Trophoblast cell (in vitro differentiated cells and primary cell): ENCODE results near the gene ENO1.

Experiments used
- DNase-seq, 2 donors: peaks; one replicate each; pipeline ENCODE4 v3.0.0-alpha.2; 2016
- H2AFZ ChIP-seq: 2 replicates; pipeline ENCODE4 v1.6.1; 2013; ENCODE audit warnings: low read length, moderate library complexity, mild to moderate bottlenecking; ENCODE audit not compliant: insufficient read depth, poor library complexity
- H2AK5ac ChIP-seq: 2 replicates; pipeline ENCODE4 v1.6.1; 2013; ENCODE audit warnings: mild to moderate bottlenecking, low read length
- H2BK120ac ChIP-seq: 2 replicates; pipeline ENCODE4 v1.6.1; 2013; ENCODE audit warnings: low read length, mild to moderate bottlenecking, moderate library complexity; ENCODE audit not compliant: insufficient read depth, poor library complexity
- H2BK12ac ChIP-seq: 2 replicates; pipeline ENCODE4 v1.6.1; 2013; ENCODE audit warnings: mild to moderate bottlenecking, low read length, moderate library complexity
- H2BK5ac ChIP-seq: 2 replicates; pipeline ENCODE4 v1.6.1; 2013; ENCODE audit warnings: low read length, low read depth, moderate library complexity, mild to moderate bottlenecking; ENCODE audit not compliant: poor library complexity
- H3K14ac ChIP-seq: 2 replicates; pipeline ENCODE4 v1.6.1; 2013; ENCODE audit warnings: mild to moderate bottlenecking, low read length
- H3K18ac ChIP-seq: 2 replicates; pipeline ENCODE4 v1.6.1; 2013; ENCODE audit warnings: mild to moderate bottlenecking, low read length
- H3K23ac ChIP-seq: 2 replicates; pipeline ENCODE4 v1.6.1; 2013; ENCODE audit warnings: low read length
- H3K27ac ChIP-seq: 2 replicates; pipeline ENCODE4 v1.5.1; 2013; ENCODE audit warnings: low read depth, mild to moderate bottlenecking, inconsistent platforms, low read length, moderate library complexity
- H3K27me3 ChIP-seq: 2 replicates; pipeline ENCODE4 v1.6.1; 2013; ENCODE audit warnings: inconsistent platforms, mild to moderate bottlenecking, low read length, moderate library complexity; ENCODE audit not compliant: insufficient read depth
- H3K36me3 ChIP-seq, 2 experiments: 1 replicate in 1 of 2; 2 replicates in 1 of 2; pipeline ENCODE4 v1.6.1; 2013; ENCODE audit warnings: low read length in 2 of 2, mild to moderate bottlenecking in 2 of 2, moderate library complexity in 1 of 2; ENCODE audit not compliant: insufficient read depth in 2 of 2, control insufficient read depth in 1 of 2
- H3K4ac ChIP-seq: 2 replicates; pipeline ENCODE4 v1.6.1; 2013; ENCODE audit warnings: low read depth, mild to moderate bottlenecking, low read length, moderate library complexity
- H3K4me1 ChIP-seq, 2 experiments: 1 replicate in 1 of 2; 2 replicates in 1 of 2; pipeline ENCODE4 v1.6.1; 2013; ENCODE audit warnings: low read length in 2 of 2, mild to moderate bottlenecking in 2 of 2, moderate library complexity in 1 of 2; ENCODE audit not compliant: insufficient read depth in 2 of 2, control insufficient read depth in 1 of 2
- H3K4me2 ChIP-seq: 2 replicates; pipeline ENCODE4 v1.6.1; 2013; ENCODE audit warnings: inconsistent platforms, mild to moderate bottlenecking, low read length, moderate library complexity
- H3K4me3 ChIP-seq: 2 replicates; pipeline ENCODE4 v1.5.1; 2013; ENCODE audit warnings: mild to moderate bottlenecking, low read depth, low read length, inconsistent platforms
- H3K79me1 ChIP-seq: one replicate; pipeline ENCODE4 v1.6.1; 2013; ENCODE audit warnings: low read length
- H3K79me2 ChIP-seq: 2 replicates; pipeline ENCODE4 v1.6.1; 2013; ENCODE audit warnings: low read length, mild to moderate bottlenecking; ENCODE audit not compliant: control insufficient read depth, insufficient read depth, poor library complexity
- H3K9ac ChIP-seq: 2 replicates; pipeline ENCODE4 v1.6.1; 2013; ENCODE audit warnings: mild to moderate bottlenecking, low read length
- H3K9me3 ChIP-seq: 2 replicates; pipeline ENCODE4 v1.6.1; 2013; ENCODE audit warnings: low read depth, mild to moderate bottlenecking, control low read depth, inconsistent platforms, low read length; ENCODE audit not compliant: insufficient read depth
- H4K12ac ChIP-seq: 2 replicates; pipeline ENCODE4 v1.6.1; 2013; ENCODE audit warnings: low read depth, mild to moderate bottlenecking, low read length, moderate library complexity
- H4K8ac ChIP-seq: 2 replicates; pipeline ENCODE4 v1.6.1; 2013; ENCODE audit warnings: low read depth, mild to moderate bottlenecking, low read length, moderate library complexity
- H4K91ac ChIP-seq: one replicate; pipeline ENCODE4 v1.6.1; 2013; ENCODE audit warnings: low read depth, mild to moderate bottlenecking, low read length, moderate library complexity
- WGBS: extraction: QIAGEN DNeasy Blood & Tissue Kit; methylation state at CpG from one replicate; pipeline ENCODE4 v1.1.7; 2013; ENCODE audit warnings: missing lambda C conversion rate; ENCODE audit not compliant: insufficient read length, insufficient coverage; ENCODE audit errors: extremely low coverage; 5-methylcytosine and 5-hydroxymethylcytosine counted together

ENO1 gene

DNA sequence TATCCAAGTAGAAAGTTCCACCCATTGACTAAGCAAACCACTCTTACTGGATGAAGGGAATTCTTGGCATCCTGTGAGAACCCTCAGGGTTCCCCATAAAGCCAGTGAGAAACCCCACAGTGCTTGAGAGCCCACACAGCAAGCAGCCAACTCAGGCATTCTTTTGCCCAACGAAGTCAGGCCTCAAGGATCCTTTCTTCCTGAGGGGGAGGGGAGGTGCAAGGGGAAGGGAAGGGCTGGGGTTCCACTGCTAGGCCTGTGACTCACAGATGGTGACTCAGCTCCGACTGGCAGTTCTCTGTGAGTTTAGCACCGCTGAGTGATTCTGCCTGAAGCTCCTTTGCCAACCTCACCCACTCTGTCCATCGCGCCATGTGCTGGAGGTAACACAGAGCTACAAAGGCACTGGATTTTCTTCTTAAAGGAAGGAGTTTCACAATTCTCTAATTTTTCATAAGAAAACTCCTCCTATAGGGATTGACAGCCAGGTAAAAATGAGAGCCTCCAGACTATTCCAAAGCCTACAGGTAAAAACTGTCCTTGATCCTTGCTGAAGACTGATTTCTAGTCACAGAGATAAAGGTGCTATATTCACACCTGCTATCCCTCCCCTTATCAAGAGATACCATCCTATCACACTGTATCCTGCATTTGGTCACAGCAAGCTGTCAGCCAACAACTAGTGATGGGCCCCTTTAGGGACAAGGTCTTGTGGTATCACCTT, 4.8 kb downstream of the ENO1 start:
- Histone ChIP-seq H3K18ac (no peak overlapping the region), H3K79me2 (peaks cover 24% of the 10 kb centered on the region), H3K4me1 (peaks cover 13 to 25% of the 10 kb centered on the region in 2 experiments), H2AK5ac (no peak overlapping the region), H4K91ac (no peak overlapping the region), H3K14ac (no peak overlapping the region), H4K12ac (no peak overlapping the region), H3K27me3 (no peaks in the 10 kb centered on the region), H3K9me3 (peaks cover 2% of the 10 kb centered on the region), H2BK12ac (no peak overlapping the region), H3K79me1 (peaks cover 17% of the 10 kb centered on the region), H2AFZ (no peak overlapping the region), H3K9ac (no peak overlapping the region), H3K4me2 (peak overlapping the region; percentile 47), H3K27ac (peak overlapping the region; percentile 20), H3K4ac (peak overlapping the region; percentile 43), H3K23ac (no peak overlapping the region), H4K8ac (no peak overlapping the region), H3K4me3 (no peak overlapping the region), H2BK120ac (no peak overlapping the region), H2BK5ac (no peak overlapping the region), H3K36me3 (peaks cover 46 to 58% of the 10 kb centered on the region in 2 experiments)
- WGBS = no CpG with 5 or more reads among the region's 5 CpGs
- DNase-seq = peak; percentile 64 to 65

DNA sequence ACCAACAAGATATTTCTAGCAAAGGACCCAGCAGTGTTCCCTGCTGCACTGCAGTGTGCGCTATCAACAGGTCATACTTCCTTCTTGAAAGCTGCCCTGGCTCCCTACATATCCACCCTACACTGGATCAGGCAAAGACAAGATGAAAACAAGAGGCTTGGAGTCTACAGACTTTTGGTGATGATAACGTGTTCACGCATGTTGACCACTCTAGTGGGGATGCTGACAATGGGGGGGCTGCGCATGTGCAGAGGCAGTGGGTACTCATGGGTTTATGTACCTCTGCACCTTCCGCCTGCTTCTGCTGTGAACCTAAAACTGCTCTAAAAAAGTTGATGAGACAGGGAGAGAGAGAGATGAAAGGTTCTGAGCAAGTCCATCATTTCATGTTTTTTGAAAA, 5.5 kb downstream of the ENO1 start:
- Histone ChIP-seq H3K79me2 (peaks cover 20% of the 10 kb centered on the region), H3K23ac (no peak overlapping the region), H2AFZ (no peak overlapping the region), H3K4me2 (no peak overlapping the region), H3K4ac (peak overlapping the region; percentile 84), H3K4me1 (peaks cover 13 to 25% of the 10 kb centered on the region in 2 experiments), H4K12ac (no peak overlapping the region), H3K9me3 (peaks cover 2% of the 10 kb centered on the region), H3K27ac (peak overlapping the region; percentile 28), H4K8ac (no peak overlapping the region), H2BK5ac (no peak overlapping the region), H3K27me3 (no peaks in the 10 kb centered on the region), H2BK120ac (no peak overlapping the region), H2AK5ac (no peak overlapping the region), H3K18ac (peak overlapping the region; percentile 12), H2BK12ac (peak overlapping the region; percentile 23), H3K4me3 (no peak overlapping the region), H3K36me3 (peaks cover 48 to 62% of the 10 kb centered on the region in 2 experiments), H3K9ac (no peak overlapping the region), H3K79me1 (peaks cover 12% of the 10 kb centered on the region), H3K14ac (peak overlapping the region; percentile 4), H4K91ac (no peak overlapping the region)
- no peak for DNase-seq
- WGBS = no CpG with 5 or more reads among the region's 5 CpGs

DNA sequence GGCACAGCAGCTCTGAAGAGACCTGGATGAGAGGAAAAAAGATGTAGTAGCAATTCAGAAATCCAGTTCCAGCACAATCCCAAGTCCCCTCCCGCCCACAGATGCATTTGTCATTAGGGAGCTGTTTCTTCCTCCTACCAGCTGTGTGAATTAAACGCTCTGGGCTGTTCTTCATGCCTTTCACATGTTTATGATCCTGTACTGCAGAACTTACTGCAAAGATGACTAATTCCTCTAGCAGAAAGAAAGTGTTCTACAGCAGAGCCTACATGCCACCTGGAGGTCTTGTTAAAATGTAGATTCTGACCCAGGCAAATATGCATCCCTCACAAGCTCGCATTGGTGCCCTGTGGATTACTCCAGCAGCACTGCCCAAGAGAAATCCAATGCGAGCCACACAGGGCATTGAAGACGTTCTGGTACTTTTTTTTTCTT, 6.5 kb downstream of the ENO1 start:
- Histone ChIP-seq H3K18ac (no peak overlapping the region), H4K8ac (no peak overlapping the region), H2BK12ac (no peak overlapping the region), H3K27ac (no peak overlapping the region), H3K4me2 (no peak overlapping the region), H2AK5ac (no peak overlapping the region), H3K79me1 (peaks cover 3% of the 10 kb centered on the region), H3K23ac (no peak overlapping the region), H2AFZ (no peak overlapping the region), H3K27me3 (no peaks in the 10 kb centered on the region), H3K14ac (no peak overlapping the region), H3K79me2 (peaks cover 12% of the 10 kb centered on the region), H3K36me3 (peaks cover 49 to 73% of the 10 kb centered on the region in 2 experiments), H2BK120ac (no peak overlapping the region), H4K12ac (no peak overlapping the region), H3K4me3 (no peak overlapping the region), H3K4me1 (peaks cover 13 to 23% of the 10 kb centered on the region in 2 experiments), H3K9ac (no peak overlapping the region), H4K91ac (no peak overlapping the region), H3K4ac (peak overlapping the region; percentile 28), H3K9me3 (peaks cover 2% of the 10 kb centered on the region), H2BK5ac (no peak overlapping the region)
- WGBS = no CpG with 5 or more reads among the region's 5 CpGs
- no peak for DNase-seq

DNA sequence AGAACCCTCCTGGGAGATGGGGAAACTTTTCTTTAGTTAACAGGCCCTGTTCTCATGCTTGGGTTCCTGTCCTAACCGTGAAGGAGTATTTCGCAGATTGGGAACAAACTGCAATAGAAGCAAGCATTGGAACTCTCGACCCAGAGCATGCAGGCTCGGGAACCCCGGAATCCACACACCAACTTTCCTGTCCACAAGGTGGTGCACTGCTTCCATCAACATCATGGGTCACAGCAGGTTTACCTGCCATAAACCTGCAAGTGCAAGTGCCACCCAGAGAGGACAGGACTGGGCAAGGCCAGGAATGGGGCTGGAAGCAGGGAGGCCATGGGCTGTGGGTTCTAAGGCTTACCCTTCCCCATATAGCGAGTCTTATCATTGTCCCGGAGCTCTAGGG, 6.9 kb downstream of the ENO1 start:
- H3K9me3 ChIP-seq = peaks cover 2% of the 10 kb centered on the region
- H3K79me1 ChIP-seq = no peaks in the 10 kb centered on the region
- no peak overlapping the region for H3K4me2 ChIP-seq
- H2BK120ac ChIP-seq = no peak overlapping the region
- H3K4me1 ChIP-seq = peaks cover 13 to 23% of the 10 kb centered on the region in 2 experiments
- H3K9ac ChIP-seq = no peak overlapping the region
- WGBS = no CpG with 5 or more reads among the region's 7 CpGs
- peaks cover 53 to 77% of the 10 kb centered on the region in 2 experiments for H3K36me3 ChIP-seq
- no peak overlapping the region for H2BK5ac ChIP-seq
- H3K79me2 ChIP-seq = peaks cover 9% of the 10 kb centered on the region
- H3K27ac ChIP-seq = no peak overlapping the region
- no peak for DNase-seq
- H2AFZ ChIP-seq = no peak overlapping the region
- H2BK12ac ChIP-seq = no peak overlapping the region
- peak overlapping the region; percentile 19 for H3K18ac ChIP-seq
- no peak overlapping the region for H4K8ac ChIP-seq
- no peak overlapping the region for H3K4me3 ChIP-seq
- H3K4ac ChIP-seq = no peak overlapping the region
- H3K14ac ChIP-seq = no peak overlapping the region
- H2AK5ac ChIP-seq = no peak overlapping the region
- H3K27me3 ChIP-seq = no peaks in the 10 kb centered on the region
- H3K23ac ChIP-seq = no peak overlapping the region
- no peak overlapping the region for H4K12ac ChIP-seq
- H4K91ac ChIP-seq = no peak overlapping the region
